ENCODE data around the gene INIP.

INIP gene

GRCh38 chr9:112717661-112718331 lies at the start of gene INIP:
Gene INIP, minus strand, starts transcription at chr9:112718117. Its CDS starts 1,632 bp downstream, at chr9:112716485.
- peak; percentile 93 for DNase-seq (ENCODE audit: low spot score)

- no peak for DNase-seq (ENCODE audit: low spot score)
Observed at GRCh38 chr9:112765281-112765680, 47.4 kb upstream of the INIP start.

GRCh38 chr9:112764837-112765236 lies 46.9 kb upstream of the INIP start:
- DNase-seq (ENCODE audit: low spot score) = peak; percentile 84

GRCh38 chr9:112764344-112764743 lies 46.4 kb upstream of the INIP start:
- DNase-seq (ENCODE audit: low spot score) = no peak

GRCh38 chr9:112762726-112763518 lies 45.0 kb upstream of the INIP start:
- no peak for DNase-seq (ENCODE audit: low spot score)

GRCh38 chr9:112761912-112762655 lies 44.2 kb upstream of the INIP start:
- DNase-seq (ENCODE audit: low spot score) = no peak

GRCh38 chr9:112760821-112761220 lies 42.9 kb upstream of the INIP start:
- DNase-seq (ENCODE audit: low spot score) = no peak

- DNase-seq (ENCODE audit: low spot score) = no peak
Observed at GRCh38 chr9:112757940-112758339, 40.0 kb upstream of the INIP start.

- no peak for DNase-seq (ENCODE audit: low spot score)
Observed at GRCh38 chr9:112757282-112757883, 39.5 kb upstream of the INIP start.

GRCh38 chr9:112755675-112756074 lies 37.8 kb upstream of the INIP start:
- DNase-seq (ENCODE audit: low spot score) = no peak

GRCh38 chr9:112755016-112755427 lies 37.1 kb upstream of the INIP start:
- no peak for DNase-seq (ENCODE audit: low spot score)

GRCh38 chr9:112754578-112754977 lies 36.7 kb upstream of the INIP start:
- DNase-seq (ENCODE audit: low spot score) = no peak

GRCh38 chr9:112753725-112754124 lies 35.8 kb upstream of the INIP start:
- no peak for DNase-seq (ENCODE audit: low spot score)

- no peak for DNase-seq (ENCODE audit: low spot score)
Observed at GRCh38 chr9:112752334-112753125, 34.6 kb upstream of the INIP start.

GRCh38 chr9:112751056-112751795 lies 33.3 kb upstream of the INIP start:
- peak; percentile 90 for DNase-seq (ENCODE audit: low spot score)

GRCh38 chr9:112750764-112751055 lies 32.8 kb upstream of the INIP start:
- DNase-seq (ENCODE audit: low spot score) = no peak

GRCh38 chr9:112750016-112750763 lies 32.3 kb upstream of the INIP start, which contains the start of gene SNX30:
Gene SNX30, plus strand, starts transcription at chr9:112750760. Its CDS starts 242 bp downstream, at chr9:112751002.
- DNase-seq (ENCODE audit: low spot score) = peak; percentile 87

- DNase-seq (ENCODE audit: low spot score) = peak; percentile 58
Observed at GRCh38 chr9:112747094-112747493, 29.2 kb upstream of the INIP start.

- DNase-seq (ENCODE audit: low spot score) = no peak
Observed at GRCh38 chr9:112744177-112744576, 26.3 kb upstream of the INIP start.

GRCh38 chr9:112743216-112743836 lies 25.4 kb upstream of the INIP start:
- no peak for DNase-seq (ENCODE audit: low spot score)
